ENCODE results near the gene LDB2.

LDB2 gene

DNA sequence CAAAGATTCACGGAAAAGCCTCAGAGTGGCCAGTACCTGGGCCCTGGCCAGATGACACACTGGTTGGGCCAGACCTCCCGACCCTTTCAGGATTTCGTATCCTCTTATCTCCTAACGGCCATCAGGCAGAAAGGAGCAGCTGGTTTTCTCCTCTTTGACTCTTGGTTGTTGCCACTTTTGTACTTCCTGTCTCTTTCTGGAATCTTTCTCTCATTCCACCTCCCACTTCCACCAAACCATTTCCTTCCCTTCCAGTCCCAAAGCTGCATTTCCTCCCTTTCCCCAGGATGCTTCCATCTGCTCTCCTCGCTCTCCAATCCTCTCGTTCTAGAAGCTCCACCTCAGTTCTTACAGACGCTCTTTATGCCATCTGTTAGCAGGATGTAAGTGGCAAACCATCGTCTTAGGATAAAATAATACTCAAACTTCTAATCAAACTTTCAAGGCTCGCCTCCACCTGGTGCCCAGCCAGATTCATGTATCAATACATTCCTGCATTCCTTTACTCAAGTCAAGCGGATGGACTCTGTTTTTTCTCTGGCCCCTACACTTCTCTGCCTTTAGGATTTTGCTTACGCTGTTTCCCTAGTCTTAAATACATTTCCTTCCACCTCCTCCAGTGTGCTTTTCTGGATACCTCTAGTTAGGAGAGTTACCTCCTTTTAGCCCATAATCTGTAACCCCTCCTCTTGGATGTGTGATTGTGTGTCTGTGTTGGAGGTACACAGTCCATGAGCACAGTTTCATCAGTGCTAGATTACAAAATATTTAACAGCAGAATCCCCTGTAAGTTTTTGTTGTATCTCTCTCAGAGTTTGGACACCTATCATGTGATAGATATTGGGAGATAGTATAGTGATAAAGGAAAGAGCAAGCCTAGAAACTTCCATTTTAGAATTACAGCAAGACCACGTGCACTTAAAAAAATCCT lies 70.4 kb downstream of the LDB2 start:
- Histone ChIP-seq H3K9me3 (ENCODE audit: severe bottlenecking) (no peaks in the 10 kb centered on the region), H3K4me3 (ENCODE audit: low read depth, low read length) (no peak overlapping the region), H3K27me3 (ENCODE audit: insufficient read depth, low read depth, severe bottlenecking) (peaks cover 38% of the 10 kb centered on the region), H3K36me3 (no peaks in the 10 kb centered on the region), H3K27ac (no peak overlapping the region)
- no peak for DNase-seq
- TF ChIP-seq, protein P1, sequence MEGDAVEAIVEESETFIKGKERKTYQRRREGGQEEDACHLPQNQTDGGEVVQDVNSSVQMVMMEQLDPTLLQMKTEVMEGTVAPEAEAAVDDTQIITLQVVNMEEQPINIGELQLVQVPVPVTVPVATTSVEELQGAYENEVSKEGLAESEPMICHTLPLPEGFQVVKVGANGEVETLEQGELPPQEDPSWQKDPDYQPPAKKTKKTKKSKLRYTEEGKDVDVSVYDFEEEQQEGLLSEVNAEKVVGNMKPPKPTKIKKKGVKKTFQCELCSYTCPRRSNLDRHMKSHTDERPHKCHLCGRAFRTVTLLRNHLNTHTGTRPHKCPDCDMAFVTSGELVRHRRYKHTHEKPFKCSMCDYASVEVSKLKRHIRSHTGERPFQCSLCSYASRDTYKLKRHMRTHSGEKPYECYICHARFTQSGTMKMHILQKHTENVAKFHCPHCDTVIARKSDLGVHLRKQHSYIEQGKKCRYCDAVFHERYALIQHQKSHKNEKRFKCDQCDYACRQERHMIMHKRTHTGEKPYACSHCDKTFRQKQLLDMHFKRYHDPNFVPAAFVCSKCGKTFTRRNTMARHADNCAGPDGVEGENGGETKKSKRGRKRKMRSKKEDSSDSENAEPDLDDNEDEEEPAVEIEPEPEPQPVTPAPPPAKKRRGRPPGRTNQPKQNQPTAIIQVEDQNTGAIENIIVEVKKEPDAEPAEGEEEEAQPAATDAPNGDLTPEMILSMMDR (IDR thresholded peaks at IDR 0.05; ENCODE audit: low read depth, low read length): no peak

DNA sequence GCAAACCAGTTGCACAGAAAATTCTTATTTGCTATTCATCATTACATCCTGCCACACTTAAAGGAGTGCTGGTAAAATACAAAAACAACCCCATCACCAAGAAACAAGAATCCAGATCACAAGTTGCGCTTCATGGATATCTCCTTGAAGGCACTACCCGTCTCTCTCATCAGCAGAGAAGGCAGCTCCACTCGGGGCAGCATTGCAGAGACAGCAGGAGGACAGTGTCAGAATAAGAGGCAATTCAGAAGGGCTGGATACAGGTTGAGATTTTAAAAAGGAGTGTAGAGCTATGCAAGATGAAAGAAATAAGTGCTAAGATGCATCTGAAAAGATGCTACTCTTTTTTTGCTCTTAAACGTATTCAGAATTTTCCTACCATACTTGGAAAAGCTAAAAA lies 71.4 kb downstream of the LDB2 start:
- no peak for DNase-seq
- TF ChIP-seq, protein P1 (IDR thresholded peaks at IDR 0.05; ENCODE audit: low read depth, low read length): no peak
- H3K4me3 ChIP-seq (ENCODE audit: low read depth, low read length): no peak overlapping the region
- H3K36me3 ChIP-seq: no peaks in the 10 kb centered on the region
- no peak overlapping the region for H3K27ac ChIP-seq
- H3K9me3 ChIP-seq (ENCODE audit: severe bottlenecking): no peaks in the 10 kb centered on the region
- H3K27me3 ChIP-seq (ENCODE audit: insufficient read depth, low read depth, severe bottlenecking): peaks cover 38% of the 10 kb centered on the region

DNA sequence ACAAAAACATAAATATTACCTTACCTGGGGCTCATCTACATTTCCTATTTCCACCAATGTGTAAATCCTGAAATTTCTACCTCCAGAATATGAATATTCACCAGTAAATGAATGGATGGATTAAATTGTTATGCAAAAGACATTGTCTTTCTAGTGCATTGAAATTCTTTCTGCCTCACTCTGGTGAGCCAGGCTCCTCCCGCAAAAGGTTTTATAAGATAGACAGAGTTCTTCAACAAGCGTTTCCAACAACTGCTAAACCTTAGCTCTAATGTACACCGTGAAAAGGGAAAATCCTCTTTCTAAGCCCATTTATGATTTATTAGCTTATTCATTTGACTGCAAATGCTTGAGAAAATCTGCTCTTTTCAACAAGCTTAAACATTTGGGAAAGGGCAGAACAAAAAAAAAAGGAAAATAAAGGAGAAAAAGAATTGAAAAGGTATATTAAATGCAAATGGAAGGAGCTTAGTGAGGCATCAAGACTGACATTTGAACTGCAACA lies 72.0 kb downstream of the LDB2 start:
- DNase-seq: no peak
- Histone ChIP-seq H3K36me3 (no peaks in the 10 kb centered on the region), H3K4me3 (ENCODE audit: low read depth, low read length) (no peak overlapping the region), H3K27me3 (ENCODE audit: insufficient read depth, low read depth, severe bottlenecking) (peaks cover 38% of the 10 kb centered on the region), H3K9me3 (ENCODE audit: severe bottlenecking) (no peaks in the 10 kb centered on the region), H3K27ac (no peak overlapping the region)
- TF ChIP-seq, protein P1 (IDR thresholded peaks at IDR 0.05; ENCODE audit: low read depth, low read length): no peak

DNA sequence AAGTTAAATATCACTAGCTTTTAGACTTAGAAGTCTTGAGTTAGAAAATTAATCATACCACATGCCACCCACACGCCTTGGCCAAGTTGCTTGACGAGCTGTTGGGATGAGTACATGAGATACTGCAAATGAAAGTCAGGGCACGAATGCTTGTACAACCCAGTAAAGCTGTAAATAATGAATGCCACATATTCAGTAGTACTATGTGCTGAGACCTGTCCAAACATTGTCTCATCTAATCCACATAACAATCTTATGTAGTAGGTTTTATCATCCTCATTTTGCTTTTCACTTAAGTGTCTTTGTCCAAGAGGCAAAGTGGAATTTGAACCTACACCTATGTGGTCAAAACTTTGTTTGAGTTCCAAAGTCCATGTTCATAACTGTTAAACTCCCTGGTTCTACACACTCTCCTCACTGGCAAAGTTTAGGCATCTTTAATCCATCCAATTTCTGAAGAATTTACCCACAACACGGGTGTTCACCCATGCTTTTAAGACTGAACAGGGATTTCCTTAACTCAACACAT lies 74.1 kb downstream of the LDB2 start:
- TF ChIP-seq, protein P1 (IDR thresholded peaks at IDR 0.05; ENCODE audit: low read depth, low read length): no peak

DNA sequence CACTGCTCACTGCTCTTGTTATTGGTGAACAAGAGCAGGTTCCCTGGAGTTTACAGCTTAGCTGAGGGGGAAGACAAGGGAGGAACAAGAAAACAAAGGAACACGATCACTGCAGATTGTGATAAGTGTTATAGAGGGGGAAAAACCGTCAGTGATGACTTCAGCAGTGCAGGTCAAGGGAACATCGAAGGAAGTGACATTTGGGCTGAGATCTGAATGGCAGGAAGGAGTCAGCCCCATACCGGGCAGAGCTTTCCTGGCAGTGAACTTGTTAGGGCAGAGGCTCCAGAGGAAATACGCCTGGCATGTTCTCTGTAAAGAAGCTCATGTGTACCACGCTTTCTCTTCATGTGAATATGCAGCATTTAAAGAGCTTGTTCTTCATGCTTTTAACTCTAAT lies 78.1 kb downstream of the LDB2 start:
- TF ChIP-seq, protein P1 (IDR thresholded peaks at IDR 0.05; ENCODE audit: low read depth, low read length): no peak
- no peak overlapping the region for H3K4me3 ChIP-seq (ENCODE audit: low read depth, low read length)
- DNase-seq: no peak
- no peaks in the 10 kb centered on the region for H3K9me3 ChIP-seq (ENCODE audit: severe bottlenecking)
- no peaks in the 10 kb centered on the region for H3K36me3 ChIP-seq
- no peak overlapping the region for H3K27ac ChIP-seq
- peaks cover 32% of the 10 kb centered on the region for H3K27me3 ChIP-seq (ENCODE audit: insufficient read depth, low read depth, severe bottlenecking)

More for the DNA sequence above, 74.1 kb downstream of the LDB2 start:
- H3K27ac ChIP-seq: no peak overlapping the region
- no peaks in the 10 kb centered on the region for H3K9me3 ChIP-seq (ENCODE audit: severe bottlenecking)
- peaks cover 38% of the 10 kb centered on the region for H3K27me3 ChIP-seq (ENCODE audit: insufficient read depth, low read depth, severe bottlenecking)
- DNase-seq: no peak
- no peak overlapping the region for H3K4me3 ChIP-seq (ENCODE audit: low read depth, low read length)
- H3K36me3 ChIP-seq: no peaks in the 10 kb centered on the region
